Lower lobe of right lung (tissue), 2 donors: ENCODE measurements around the gene GCNT3. TPM values are rescaled to one million over a fixed set of nuclear protein-coding genes. Genes with fewer than 3 reads are reported as not detected.

Experiments
- ATAC-seq, 2 donors: fragments of 200-7000 bp; cut with Tn5 transposase; one replicate each; pipeline ENCODE4 v1.9.1; 2020 to 2022; ENCODE audit warnings: mild to moderate bottlenecking in 2 of 2, moderate library complexity in 2 of 2
- DNase-seq: peaks from one replicate; pipeline ENCODE4 v3.0.0-alpha.2; 2020
- H3K27ac ChIP-seq: fragments of 200-600 bp; one replicate; pipeline ENCODE4 v1.8.0; 2022
- H3K27me3 ChIP-seq: fragments of 200-600 bp; one replicate; pipeline ENCODE4 v1.8.0; 2022; ENCODE audit warnings: low read depth
- H3K36me3 ChIP-seq: fragments of 200-600 bp; one replicate; pipeline ENCODE4 v1.8.0; 2022; ENCODE audit warnings: mild to moderate bottlenecking
- H3K4me1 ChIP-seq: fragments of 200-600 bp; one replicate; pipeline ENCODE4 v1.8.0; 2022
- H3K4me3 ChIP-seq: fragments of 200-600 bp; one replicate; pipeline ENCODE4 v1.8.0; 2022; ENCODE audit warnings: mild to moderate bottlenecking
- H3K9me3 ChIP-seq: fragments of 200-600 bp; one replicate; pipeline ENCODE4 v1.8.0; 2022
- intact Hi-C: fragments of 100-400 bp; cut with DNase I; formaldehyde crosslinking; loops from one replicate; pipeline ENCODE4 v1.11.0; 2022
- long read RNA-seq: library from polyadenylated mRNA; unstranded; transcript quantifications from one replicate; pipeline ENCODE4 v2.0.0, GENCODE V29; 2021
- total RNA-seq: library from RNA; stranded (reverse); fragmentation: NEBNext Ultra II Directional; extraction: Animal tissue kit (Norgen Biotek cat#: 25700); gene quantifications from one replicate; pipeline ENCODE4 v1.2.1, GENCODE V29; 2021
- TF ChIP-seq, protein P1 (sequence below): fragments of 200-600 bp; IDR thresholded peaks from one replicate; pipeline ENCODE4 v1.8.0; 2022; ENCODE audit warnings: antibody characterized with exemption, mild to moderate bottlenecking
- donor health status: DM: no; HTN: yes; CAD: no; lungs with severe emphysema.

Gene GCNT3, protein sequence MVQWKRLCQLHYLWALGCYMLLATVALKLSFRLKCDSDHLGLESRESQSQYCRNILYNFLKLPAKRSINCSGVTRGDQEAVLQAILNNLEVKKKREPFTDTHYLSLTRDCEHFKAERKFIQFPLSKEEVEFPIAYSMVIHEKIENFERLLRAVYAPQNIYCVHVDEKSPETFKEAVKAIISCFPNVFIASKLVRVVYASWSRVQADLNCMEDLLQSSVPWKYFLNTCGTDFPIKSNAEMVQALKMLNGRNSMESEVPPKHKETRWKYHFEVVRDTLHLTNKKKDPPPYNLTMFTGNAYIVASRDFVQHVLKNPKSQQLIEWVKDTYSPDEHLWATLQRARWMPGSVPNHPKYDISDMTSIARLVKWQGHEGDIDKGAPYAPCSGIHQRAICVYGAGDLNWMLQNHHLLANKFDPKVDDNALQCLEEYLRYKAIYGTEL
- 0.68 TPM for total RNA-seq
- long read RNA-seq, result 0 reads

DNA sequence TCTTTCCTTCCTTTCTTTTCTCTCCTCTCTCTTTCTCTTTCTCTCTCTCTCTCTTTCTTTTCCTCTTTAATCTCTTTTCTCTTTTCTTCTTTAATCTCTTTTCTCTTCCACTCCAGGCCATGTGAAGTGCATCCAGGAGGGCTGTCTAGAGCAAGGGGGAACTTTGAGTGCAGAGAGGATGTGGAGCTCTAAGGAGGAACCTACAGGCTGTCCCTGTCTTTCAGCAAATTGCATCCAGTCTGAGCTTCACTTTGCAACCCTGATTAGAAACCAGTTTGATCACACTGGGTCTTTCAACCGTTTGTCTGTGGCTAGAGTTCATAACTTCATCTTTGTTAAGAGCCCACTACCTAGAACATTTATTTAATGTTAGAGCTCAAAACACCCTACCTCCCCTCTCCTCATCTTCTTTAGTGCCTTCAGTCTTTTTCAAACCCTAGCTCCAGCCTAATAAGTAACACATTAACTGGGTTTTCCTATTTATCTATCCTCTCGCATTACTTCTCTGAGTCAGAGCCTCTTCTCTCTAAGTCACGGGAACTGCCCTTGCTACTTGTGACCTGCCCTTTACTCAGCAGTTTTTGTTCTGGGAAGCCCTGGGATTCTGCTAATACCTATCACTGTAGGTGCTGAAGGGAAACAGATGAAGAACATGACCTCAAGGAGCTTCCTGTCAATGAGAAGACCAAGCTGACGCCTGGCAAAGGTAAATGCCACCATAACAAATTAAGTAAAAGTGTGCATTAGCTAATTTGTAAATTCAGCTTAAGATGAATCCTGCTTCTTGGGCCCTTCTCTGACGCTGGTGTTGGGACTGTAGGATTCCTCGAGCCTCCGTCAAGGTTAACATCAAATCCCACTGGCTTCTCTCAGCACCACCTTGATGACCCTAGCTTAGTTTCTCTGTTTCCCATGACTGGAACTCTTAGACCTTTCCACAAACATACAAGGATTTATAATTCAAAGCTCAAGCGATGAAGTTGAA is at the start of gene GCNT3:
Gene GCNT3 (plus strand): TSS at position 508 of the 985 bp plus-strand sequence. CDS start 6,456 bp downstream, outside the sequence.
- H3K4me1 ChIP-seq, result no peaks in the 10 kb centered on the region
- H3K27ac ChIP-seq, result no peak within 1 kb of the TSS
- no peak within 1 kb of the TSS for H3K4me3 ChIP-seq
- intact Hi-C loops, result no loop called here
- no peaks in the 10 kb centered on the region for H3K36me3 ChIP-seq
- H3K9me3 ChIP-seq, result no peaks in the 10 kb centered on the region
- no peaks in the 10 kb centered on the region for H3K27me3 ChIP-seq
- ATAC-seq, result peak; percentile 70 to 81
- TF ChIP-seq, protein P1, sequence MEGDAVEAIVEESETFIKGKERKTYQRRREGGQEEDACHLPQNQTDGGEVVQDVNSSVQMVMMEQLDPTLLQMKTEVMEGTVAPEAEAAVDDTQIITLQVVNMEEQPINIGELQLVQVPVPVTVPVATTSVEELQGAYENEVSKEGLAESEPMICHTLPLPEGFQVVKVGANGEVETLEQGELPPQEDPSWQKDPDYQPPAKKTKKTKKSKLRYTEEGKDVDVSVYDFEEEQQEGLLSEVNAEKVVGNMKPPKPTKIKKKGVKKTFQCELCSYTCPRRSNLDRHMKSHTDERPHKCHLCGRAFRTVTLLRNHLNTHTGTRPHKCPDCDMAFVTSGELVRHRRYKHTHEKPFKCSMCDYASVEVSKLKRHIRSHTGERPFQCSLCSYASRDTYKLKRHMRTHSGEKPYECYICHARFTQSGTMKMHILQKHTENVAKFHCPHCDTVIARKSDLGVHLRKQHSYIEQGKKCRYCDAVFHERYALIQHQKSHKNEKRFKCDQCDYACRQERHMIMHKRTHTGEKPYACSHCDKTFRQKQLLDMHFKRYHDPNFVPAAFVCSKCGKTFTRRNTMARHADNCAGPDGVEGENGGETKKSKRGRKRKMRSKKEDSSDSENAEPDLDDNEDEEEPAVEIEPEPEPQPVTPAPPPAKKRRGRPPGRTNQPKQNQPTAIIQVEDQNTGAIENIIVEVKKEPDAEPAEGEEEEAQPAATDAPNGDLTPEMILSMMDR, result no peak
- no peak for DNase-seq

DNA sequence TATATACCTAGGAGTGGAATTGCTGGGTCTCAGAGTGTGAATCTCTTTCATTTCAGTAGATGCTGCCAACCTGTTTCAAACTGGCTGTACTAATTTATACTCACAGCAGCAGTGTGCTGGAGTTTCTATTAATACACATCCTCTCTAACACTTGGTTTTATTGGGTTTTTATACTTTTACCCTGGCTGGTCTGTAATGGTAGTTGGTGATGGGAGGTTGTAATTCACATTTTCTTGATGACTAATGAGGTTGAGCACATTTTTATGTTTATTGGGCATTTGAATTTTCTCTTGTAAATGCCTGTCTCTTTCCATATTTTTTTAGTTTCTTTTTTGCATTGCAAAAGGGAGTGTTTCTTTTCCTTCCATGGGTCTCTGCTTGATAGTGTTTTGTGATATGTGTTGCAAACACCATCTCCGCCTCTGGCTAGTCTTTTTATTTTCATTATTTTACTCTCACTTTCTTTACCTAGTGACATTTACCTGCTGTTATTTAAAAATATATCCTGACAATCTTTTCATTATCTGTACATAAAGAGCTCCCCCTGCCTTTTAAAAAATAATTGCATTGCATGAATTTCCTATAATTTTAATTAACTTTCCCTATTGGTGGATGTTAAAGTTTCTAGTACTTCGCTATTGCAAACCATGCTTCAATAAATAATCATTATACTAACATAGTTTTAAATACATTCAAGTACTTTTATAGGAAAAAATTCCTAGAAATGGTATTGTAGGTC is 49.0 kb upstream of the GCNT3 start:
- Histone ChIP-seq H3K27me3 (no peaks in the 10 kb centered on the region), H3K9me3 (peaks cover 10% of the 10 kb centered on the region), H3K36me3 (no peaks in the 10 kb centered on the region), H3K4me1 (no peaks in the 10 kb centered on the region), H3K4me3 (no peak overlapping the region), H3K27ac (no peak overlapping the region)
- no peak for DNase-seq
- ATAC-seq, result no peak
- TF ChIP-seq, protein P1, result no peak
- intact Hi-C loops, result no loop called here

DNA sequence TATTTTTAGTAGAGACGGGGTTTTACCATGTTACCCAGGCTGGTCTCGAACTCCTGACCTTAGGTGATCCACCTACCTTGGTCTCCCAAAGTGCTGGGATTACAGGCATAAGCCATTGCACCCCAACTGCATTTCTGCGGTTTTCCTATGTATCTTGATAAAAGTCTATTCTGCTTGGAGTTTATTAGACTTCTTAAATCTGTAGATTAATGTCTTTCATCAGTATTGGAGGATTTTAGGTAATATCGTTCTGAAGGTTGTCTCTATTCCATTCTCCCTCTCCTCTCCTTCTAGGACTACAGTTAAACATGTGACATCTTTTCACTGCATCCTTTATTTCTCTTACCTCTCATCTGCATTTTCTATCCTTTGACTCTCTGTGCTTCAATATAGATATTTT is 46.3 kb upstream of the GCNT3 start:
- H3K9me3 ChIP-seq, result peaks cover 10% of the 10 kb centered on the region
- ATAC-seq (no peak), DNase-seq (no peak)
- no peak overlapping the region for H3K27ac ChIP-seq
- no peaks in the 10 kb centered on the region for H3K36me3 ChIP-seq
- TF ChIP-seq, protein P1, result no peak
- H3K4me1 ChIP-seq, result no peaks in the 10 kb centered on the region
- intact Hi-C loops, result no loop called here
- H3K27me3 ChIP-seq, result no peaks in the 10 kb centered on the region
- H3K4me3 ChIP-seq, result no peak overlapping the region

DNA sequence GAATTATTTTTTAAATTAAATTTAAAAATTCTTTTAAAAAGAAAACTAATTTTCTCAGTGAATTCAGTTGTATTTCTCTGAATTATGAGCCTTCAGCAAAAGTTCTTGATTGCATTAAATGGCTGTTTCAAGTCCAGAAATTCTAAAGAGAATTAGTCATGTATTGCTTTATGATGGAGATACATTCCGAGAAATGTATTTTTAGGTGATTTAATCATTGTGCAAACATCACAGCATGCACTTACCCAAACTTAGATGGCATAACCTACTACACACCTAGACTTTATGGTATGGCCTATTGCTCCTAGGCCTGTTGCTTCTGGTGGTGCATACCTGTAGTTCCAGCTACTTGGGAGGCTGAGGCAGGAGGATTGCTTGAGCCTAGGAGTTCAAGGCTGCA is 44.3 kb upstream of the GCNT3 start:
- TF ChIP-seq, protein P1, result no peak
- no peak overlapping the region for H3K27ac ChIP-seq
- H3K4me1 ChIP-seq, result no peaks in the 10 kb centered on the region
- ATAC-seq (no peak), DNase-seq (no peak)
- no peak overlapping the region for H3K4me3 ChIP-seq
- H3K36me3 ChIP-seq, result no peaks in the 10 kb centered on the region
- H3K9me3 ChIP-seq, result peaks cover 10% of the 10 kb centered on the region
- no peaks in the 10 kb centered on the region for H3K27me3 ChIP-seq
- intact Hi-C loops, result no loop called here

DNA sequence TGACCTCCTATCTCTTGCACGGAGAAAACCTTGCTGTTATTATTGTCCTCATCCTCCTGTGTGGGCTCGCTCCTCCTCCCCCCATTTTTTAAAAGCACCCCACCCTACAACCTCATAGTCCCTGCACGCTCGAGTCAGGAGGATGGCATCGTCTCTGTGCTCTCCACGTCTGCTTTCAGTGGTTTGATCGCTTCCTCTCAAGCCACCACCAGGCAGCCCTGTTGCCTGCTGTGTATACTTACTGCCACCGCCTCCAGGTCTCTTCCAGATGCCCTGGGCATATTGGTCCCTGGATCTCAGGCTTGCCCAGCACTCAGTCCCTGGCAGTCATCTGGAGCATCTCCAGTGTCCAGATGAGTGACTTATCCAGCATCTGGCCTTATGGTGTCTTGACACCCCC is 42.1 kb upstream of the GCNT3 start:
- DNase-seq (no peak), ATAC-seq (no peak)
- Histone ChIP-seq H3K36me3 (no peaks in the 10 kb centered on the region), H3K27ac (no peak overlapping the region), H3K4me1 (no peaks in the 10 kb centered on the region), H3K27me3 (no peaks in the 10 kb centered on the region), H3K9me3 (peaks cover 10% of the 10 kb centered on the region), H3K4me3 (no peak overlapping the region)
- TF ChIP-seq, protein P1, result no peak
- intact Hi-C loops, result no loop called here
